Endothelial cell of umbilical vein (primary cell): ENCODE measurements around the gene METTL16. TPM values are rescaled to one million over a fixed set of nuclear protein-coding genes. Genes with fewer than 3 reads are reported as not detected.

Experiments
- BruUV-seq: library from RNA; stranded (reverse); fragments of 400-500 nt; replicated peaks from 2 replicates; lab custom pipeline; 2021; lab: Mats Ljungman, UMichigan
- CTCF ChIA-PET: fragments of 300-600, 350-600 bp; sonication (Branson Sonifier 250); formaldehyde crosslinking; loops from one replicate; lab custom pipeline; 2021; ENCODE audit warnings: antibody characterized with exemption, inconsistent platforms; lab: Charles Lee
- POLR2A ChIA-PET: fragments of 300-600, 350-600 bp; sonication (Branson Sonifier 250); formaldehyde crosslinking; loops from one replicate; lab custom pipeline; 2021; ENCODE audit warnings: antibody characterized with exemption, inconsistent platforms; lab: Charles Lee
- DNase-seq: peaks from one replicate; pipeline ENCODE4 v3.0.0-alpha.2; 2011; ENCODE audit warnings: low read depth, low spot score
- FAIRE-seq: peaks from 2 replicates; lab custom pipeline; 2011; peaks lifted over from hg19 to GRCh38; lab: Jason Lieb, UNC
- H2AFZ ChIP-seq: 2 replicates; pipeline ENCODE4 v1.6.0; 2012; ENCODE audit warnings: low read depth, low read length, control low read depth, inconsistent platforms
- H3K27ac ChIP-seq: 2 replicates; pipeline ENCODE4 v1.5.1; 2011; ENCODE audit warnings: low read depth, mild to moderate bottlenecking, control low read depth, low read length, moderate library complexity; ENCODE audit not compliant: insufficient read depth
- H3K27me3 ChIP-seq, 2 experiments: 2 replicates each; pipeline versions ENCODE4 v1.6.0 to v1.6.1; 2011; ENCODE audit warnings: low read length in 2 of 2, mixed read lengths in 1 of 2; ENCODE audit not compliant: control insufficient read depth in 2 of 2, insufficient read depth in 2 of 2
- H3K36me3 ChIP-seq, 2 experiments: 2 replicates in 1 of 2; 3 replicates in 1 of 2; pipeline ENCODE4 v1.5.1; 2011; ENCODE audit warnings: low read length in 2 of 2, mild to moderate bottlenecking in 1 of 2, moderate library complexity in 1 of 2; ENCODE audit not compliant: control insufficient read depth in 2 of 2, insufficient read depth in 2 of 2; ENCODE audit errors: extremely low read depth in 1 of 2
- H3K4me1 ChIP-seq: 3 replicates; pipeline ENCODE4 v1.5.1; 2011; ENCODE audit warnings: mild to moderate bottlenecking, low read length; ENCODE audit not compliant: control insufficient read depth, insufficient read depth; ENCODE audit errors: extremely low read depth
- H3K4me2 ChIP-seq: 2 replicates; pipeline ENCODE4 v1.6.1; 2011; ENCODE audit warnings: low read length, control low read depth, mixed read lengths; ENCODE audit not compliant: insufficient read depth
- H3K4me3 ChIP-seq, 3 experiments: fragments of 200-600 bp in 1 of 3; sonication (generic), shearing (Covaris generic) in 1 of 3; replicated peaks in 1 of 3; 2 replicates each; pipeline ENCODE4 v1.5.1; 2011 to 2016; ENCODE audit warnings: control low read depth in 3 of 3, low read length in 3 of 3, mild to moderate bottlenecking in 2 of 3, inconsistent platforms in 1 of 3, low read depth in 1 of 3, moderate library complexity in 1 of 3; ENCODE audit not compliant: insufficient read depth in 1 of 3
- H3K79me2 ChIP-seq: 2 replicates; pipeline ENCODE4 v1.6.0; 2012; ENCODE audit warnings: low read length, inconsistent platforms; ENCODE audit not compliant: control insufficient read depth, insufficient read depth
- H3K9ac ChIP-seq: replicated peaks from 2 replicates; pipeline ENCODE3; 2011; ENCODE audit warnings: low read length, control low read depth; ENCODE audit not compliant: insufficient read depth; ENCODE audit errors: extremely low read depth
- H3K9me1 ChIP-seq: replicated peaks from 3 replicates; pipeline ENCODE4 v1.6.0; 2011; ENCODE audit warnings: mild to moderate bottlenecking, low read length; ENCODE audit not compliant: control insufficient read depth, insufficient read depth; ENCODE audit errors: extremely low read depth
- H3K9me3 ChIP-seq: replicated peaks from 2 replicates; pipeline ENCODE4 v1.5.1; 2012; ENCODE audit warnings: low read length, inconsistent platforms; ENCODE audit not compliant: control insufficient read depth, insufficient read depth
- H4K20me1 ChIP-seq: replicated peaks from 2 replicates; pipeline ENCODE3; 2011; ENCODE audit warnings: mild to moderate bottlenecking, low read length; ENCODE audit not compliant: control insufficient read depth, insufficient read depth; ENCODE audit errors: extremely low read depth
- EZH2 ChIP-seq: IDR thresholded peaks from 2 replicates; pipeline ENCODE4 v1.6.1; 2012; ENCODE audit warnings: borderline replicate concordance, low read depth, mild to moderate bottlenecking, moderate library complexity, low read length, inconsistent platforms; ENCODE audit not compliant: severe bottlenecking
- POLR2A ChIP-seq: IDR thresholded peaks from 2 replicates; pipeline ENCODE4 v1.6.1; 2012; ENCODE audit warnings: low read depth, mild to moderate bottlenecking, control low read depth, low read length
- POLR2AphosphoS5 ChIP-seq: IDR thresholded peaks from 2 replicates; pipeline ENCODE4 v1.6.1; 2012; ENCODE audit warnings: low read depth, mild to moderate bottlenecking, control low read depth, low read length, moderate library complexity; ENCODE audit not compliant: insufficient read depth
- dilution Hi-C: fragments of 300-500 bp; cut with MboI; formaldehyde crosslinking; loops from one replicate; pipeline ENCODE4 v1.15.0; 2019; ENCODE audit warnings: low sequenced_read_pairs; ENCODE audit not compliant: extremely low pct_ligation_motif_present
- intact Hi-C: fragments of 100-400 bp; cut with micrococcal nuclease; formaldehyde crosslinking; loops from one replicate; pipeline ENCODE4 v1.10.0; 2022
- polyA plus RNA-seq, 4 experiments: library from polyadenylated mRNA; depleted of rRNA in 3 of 4; stranded (reverse) in 3 of 4; unstranded in 1 of 4; fragments of >200 nt; gene quantifications; 2 replicates each; pipeline versions ENCODE4 v1.2.1 to v1.2.3, GENCODE V29; 2011 to 2012; ENCODE audit warnings: missing spikeins in 1 of 4
- total RNA-seq: library from RNA; stranded (reverse); gene quantifications from 2 replicates; pipeline ENCODE4 v1.2.3, GENCODE V29; 2021
- TF ChIP-seq, protein P1 (sequence below), 2 donors: IDR thresholded peaks; 1 replicate in 1 of 2; 2 replicates in 1 of 2; pipeline ENCODE4 v1.5.1; 2011; ENCODE audit warnings: low read length in 2 of 2, mild to moderate bottlenecking in 2 of 2, moderate library complexity in 2 of 2, control low read depth in 1 of 2, inconsistent platforms in 1 of 2, low read depth in 1 of 2; ENCODE audit not compliant: insufficient read depth in 1 of 2; ENCODE audit errors: extremely low read depth in 1 of 2

METTL16 gene
- total and polyA plus RNA-seq, 2 donors (not counting 3 experiments of a cell fraction or from before 2014, with no cell fraction given) = 11.0 to 24.7 TPM

- H3K27ac ChIP-seq = no peak overlapping the region
- H2AFZ ChIP-seq = no peak overlapping the region
- DNase-seq = no peak
- dilution Hi-C loops = no loop called here
- BruUV-seq = no TSS peak
- H3K36me3 ChIP-seq = peaks cover 0 to 37% of the 10 kb centered on the region in 2 experiments
- H4K20me1 ChIP-seq = no peaks in the 10 kb centered on the region
- no peak overlapping the region for H3K9ac ChIP-seq
- no peak overlapping the region for H3K4me2 ChIP-seq
- FAIRE-seq = no peak
- TF ChIP-seq EZH2 = no peak
- no peak overlapping the region for H3K4me3 ChIP-seq
- CTCF ChIA-PET = interaction anchor here (15.2 kb wide), 1 partner anchor 39 kb away, joined by 909 read pairs; no protein-coding TSS in a partner anchor
- no peaks in the 10 kb centered on the region for H3K27me3 ChIP-seq
- intact Hi-C loops = no loop called here
- POLR2A ChIA-PET = no interaction called here
- H3K79me2 ChIP-seq = no peaks in the 10 kb centered on the region
- H3K4me1 ChIP-seq = no peaks in the 10 kb centered on the region
- no peaks in the 10 kb centered on the region for H3K9me3 ChIP-seq
- no peaks in the 10 kb centered on the region for H3K9me1 ChIP-seq
These were observed 135.6 kb downstream of the METTL16 start for GRCh38 chr17:2376107-2376506.

DNA sequence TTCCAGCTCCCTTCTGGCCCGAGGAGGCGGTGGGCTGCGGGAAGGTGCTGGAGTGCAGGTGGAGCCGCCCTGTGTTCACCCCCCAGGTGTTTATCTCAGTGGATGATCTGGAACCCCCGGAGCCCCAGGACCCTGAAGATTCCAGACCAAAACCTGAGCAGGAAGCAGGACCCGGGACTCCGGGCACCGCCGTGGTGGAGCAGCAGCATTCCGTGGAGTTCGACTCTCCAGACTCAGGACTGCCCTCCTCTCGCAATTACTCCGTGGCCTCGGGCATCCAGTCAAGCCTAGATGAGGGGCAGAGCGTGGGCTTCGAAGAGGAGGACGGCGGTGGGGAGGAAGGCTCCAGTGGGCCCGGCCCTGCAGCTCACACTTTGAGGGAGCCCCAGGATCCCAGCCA lies 136.3 kb downstream of the METTL16 start:
- Histone ChIP-seq H3K27ac (no peak overlapping the region), H3K36me3 (peaks cover 0 to 37% of the 10 kb centered on the region in 2 experiments), H3K9ac (no peak overlapping the region), H3K27me3 (no peaks in the 10 kb centered on the region), H3K79me2 (no peaks in the 10 kb centered on the region), H4K20me1 (no peaks in the 10 kb centered on the region), H3K9me3 (no peaks in the 10 kb centered on the region), H3K4me3 (no peak overlapping the region), H3K9me1 (no peaks in the 10 kb centered on the region), H2AFZ (no peak overlapping the region), H3K4me1 (no peaks in the 10 kb centered on the region), H3K4me2 (no peak overlapping the region)
- no TSS peak for BruUV-seq
- DNase-seq (no peak), FAIRE-seq (no peak)
- TF ChIP-seq POLR2A (no peak), POLR2AphosphoS5 (no peak)
- TF ChIP-seq, protein P1, sequence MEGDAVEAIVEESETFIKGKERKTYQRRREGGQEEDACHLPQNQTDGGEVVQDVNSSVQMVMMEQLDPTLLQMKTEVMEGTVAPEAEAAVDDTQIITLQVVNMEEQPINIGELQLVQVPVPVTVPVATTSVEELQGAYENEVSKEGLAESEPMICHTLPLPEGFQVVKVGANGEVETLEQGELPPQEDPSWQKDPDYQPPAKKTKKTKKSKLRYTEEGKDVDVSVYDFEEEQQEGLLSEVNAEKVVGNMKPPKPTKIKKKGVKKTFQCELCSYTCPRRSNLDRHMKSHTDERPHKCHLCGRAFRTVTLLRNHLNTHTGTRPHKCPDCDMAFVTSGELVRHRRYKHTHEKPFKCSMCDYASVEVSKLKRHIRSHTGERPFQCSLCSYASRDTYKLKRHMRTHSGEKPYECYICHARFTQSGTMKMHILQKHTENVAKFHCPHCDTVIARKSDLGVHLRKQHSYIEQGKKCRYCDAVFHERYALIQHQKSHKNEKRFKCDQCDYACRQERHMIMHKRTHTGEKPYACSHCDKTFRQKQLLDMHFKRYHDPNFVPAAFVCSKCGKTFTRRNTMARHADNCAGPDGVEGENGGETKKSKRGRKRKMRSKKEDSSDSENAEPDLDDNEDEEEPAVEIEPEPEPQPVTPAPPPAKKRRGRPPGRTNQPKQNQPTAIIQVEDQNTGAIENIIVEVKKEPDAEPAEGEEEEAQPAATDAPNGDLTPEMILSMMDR (IDR thresholded peaks at IDR 0.05; ENCODE audit: extremely low read depth in 1 of 2, insufficient read depth in 1 of 2, low read depth in 1 of 2, low read length in 2 of 2) = no peak
- intact Hi-C loops (no loop called here), dilution Hi-C loops (no loop called here)
- CTCF ChIA-PET = interaction anchor here (15.2 kb wide), 1 partner anchor 40 kb away, joined by 909 read pairs; no protein-coding TSS in a partner anchor
- POLR2A ChIA-PET = no interaction called here
